Fibroblast of skin of scalp (primary cell): ENCODE measurements around the gene PIK3CD.
A peak's percentile ranks its signal among the peaks of the same experiment; 100 is the strongest.
"Not testable (repeated sequence)": the region's sequence is repeated elsewhere in the genome, so short reads cannot be mapped to it uniquely, and the experiment has no call there.

Source experiments
- DNase-seq: peaks from one replicate; pipeline ENCODE4 v3.0.0-alpha.2; 2013

PIK3CD gene

DNA sequence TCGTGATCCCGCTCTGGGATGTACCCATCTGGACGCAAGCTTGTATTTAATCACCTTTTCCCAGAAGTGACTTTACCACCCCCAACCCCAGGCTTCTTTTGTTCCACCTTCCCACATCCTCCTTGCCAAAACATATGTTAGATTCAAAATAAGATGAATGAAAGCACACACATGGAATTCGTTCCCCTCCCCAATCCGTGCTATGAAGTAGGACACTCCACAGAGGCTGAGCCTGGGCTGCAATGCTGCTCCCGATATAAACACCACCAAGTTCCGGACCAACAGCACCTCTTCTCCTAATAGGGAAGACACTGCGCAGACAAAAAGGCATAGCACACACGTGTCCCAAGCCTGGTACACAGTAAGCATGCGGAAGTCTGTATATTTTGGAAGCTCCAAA, 86.1 kb downstream of the PIK3CD start:
- DNase-seq: peak; percentile 8

DNA sequence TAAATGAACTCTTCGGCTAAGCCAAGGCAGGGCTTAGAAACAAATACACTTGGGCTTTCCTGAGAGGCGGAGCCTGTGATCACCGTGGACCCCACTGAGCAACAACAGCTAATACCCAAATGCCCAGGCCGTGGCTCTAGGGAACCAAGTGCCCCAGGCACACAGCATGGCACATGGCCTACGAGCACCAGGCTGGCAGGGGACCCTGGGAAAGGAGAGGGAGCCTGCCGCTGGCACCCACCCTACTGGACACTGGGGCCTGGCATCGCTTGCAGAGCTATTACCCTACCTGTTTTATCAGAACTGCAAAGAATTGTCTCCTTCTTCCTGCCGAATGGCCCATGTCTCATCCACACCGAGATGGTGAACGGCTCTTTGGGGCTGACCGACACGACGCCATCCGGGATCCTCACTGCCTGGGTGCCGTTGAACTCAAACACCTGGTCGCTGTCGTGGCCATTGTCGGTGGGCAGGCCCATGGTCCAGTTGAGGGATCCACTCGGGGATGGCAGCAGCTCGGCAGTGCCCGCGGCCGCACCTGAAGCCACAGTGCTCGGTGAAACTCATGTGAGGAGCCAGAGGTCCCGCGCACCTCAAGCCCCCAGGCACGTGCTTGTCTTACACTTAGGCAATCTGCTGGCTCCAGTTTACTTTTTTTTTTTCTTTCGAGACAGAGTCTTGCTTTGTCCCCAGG, 92.7 kb downstream of the PIK3CD start:
- no peak for DNase-seq

DNA sequence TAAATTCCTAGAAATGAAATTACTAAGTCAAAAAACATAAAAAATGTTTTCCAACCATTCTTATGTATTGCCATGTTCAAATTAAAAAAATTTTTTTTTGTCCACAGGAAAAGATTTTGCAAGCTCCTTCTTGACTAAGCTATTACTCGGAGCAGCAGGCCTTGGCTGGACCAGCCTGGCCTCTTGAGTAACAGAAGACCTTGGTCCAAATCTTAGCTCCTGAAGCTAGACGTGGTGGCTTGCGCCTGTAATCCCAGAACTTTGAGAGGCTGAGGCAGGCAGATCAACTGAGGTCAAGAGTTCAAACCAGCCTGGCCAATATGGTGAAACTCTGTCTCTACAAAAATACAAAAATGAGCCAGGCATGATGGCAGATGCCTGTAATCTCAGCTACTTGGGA, 94.7 kb downstream of the PIK3CD start:
- no peak for DNase-seq

DNA sequence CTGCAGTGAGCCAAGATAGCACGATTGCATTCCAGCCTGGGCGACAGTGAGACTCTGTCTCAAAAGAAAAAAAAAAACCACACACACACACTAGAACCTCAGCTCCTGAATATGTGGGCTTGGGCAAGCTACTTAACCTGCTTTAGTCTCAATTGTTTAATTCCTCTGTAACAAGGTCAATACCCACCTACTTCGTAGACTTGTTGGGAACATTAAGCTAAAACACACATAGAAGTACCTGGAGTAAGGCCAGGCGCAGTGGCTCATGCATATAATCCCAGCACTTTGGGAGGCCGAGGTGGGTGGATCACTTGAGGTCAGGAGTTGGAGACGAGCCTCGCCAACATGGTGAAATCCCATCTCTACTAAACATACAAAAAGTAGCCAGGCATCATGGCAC, 95.1 kb downstream of the PIK3CD start:
- DNase-seq: no peak

DNA sequence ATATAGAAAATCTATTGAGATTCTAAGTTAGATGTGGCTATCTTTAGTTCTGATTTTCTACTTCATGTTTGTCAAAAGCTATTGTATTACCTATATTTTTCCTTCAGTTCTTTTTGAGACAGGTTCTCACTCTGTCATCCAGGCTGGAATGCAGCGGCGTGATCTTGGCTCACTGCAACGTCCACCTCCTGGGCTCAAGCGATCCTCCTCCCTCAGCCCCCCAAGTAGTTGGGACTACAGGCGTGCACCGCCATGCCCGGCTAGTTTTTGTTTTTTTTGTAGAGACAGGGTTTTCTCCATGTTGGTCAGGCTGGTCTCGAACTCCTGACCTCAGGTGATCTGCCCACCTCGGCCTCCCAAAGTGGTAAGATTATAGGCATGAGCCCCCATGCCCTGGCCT, 96.9 kb downstream of the PIK3CD start:
- not testable (repeated sequence) for DNase-seq

DNA sequence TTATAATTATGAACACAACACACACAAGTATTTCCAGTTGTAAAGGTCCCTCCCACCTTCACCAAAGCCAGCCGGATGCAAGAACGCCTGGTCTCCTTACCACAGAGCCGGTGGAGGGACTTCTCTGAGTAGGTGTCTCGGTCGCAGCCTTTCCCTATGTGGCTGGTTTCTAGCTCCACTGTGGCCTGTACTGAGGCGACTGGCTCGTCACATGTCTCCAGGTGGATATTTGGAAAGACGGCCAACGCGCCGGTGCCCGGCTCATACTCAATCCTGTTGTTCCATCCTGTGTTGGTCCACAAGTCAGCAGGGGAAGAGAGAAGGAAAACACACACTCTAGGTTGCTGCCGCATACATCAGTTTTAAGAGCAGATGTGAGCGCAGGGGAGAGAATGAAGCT, 97.8 kb downstream of the PIK3CD start:
- no peak for DNase-seq

DNA sequence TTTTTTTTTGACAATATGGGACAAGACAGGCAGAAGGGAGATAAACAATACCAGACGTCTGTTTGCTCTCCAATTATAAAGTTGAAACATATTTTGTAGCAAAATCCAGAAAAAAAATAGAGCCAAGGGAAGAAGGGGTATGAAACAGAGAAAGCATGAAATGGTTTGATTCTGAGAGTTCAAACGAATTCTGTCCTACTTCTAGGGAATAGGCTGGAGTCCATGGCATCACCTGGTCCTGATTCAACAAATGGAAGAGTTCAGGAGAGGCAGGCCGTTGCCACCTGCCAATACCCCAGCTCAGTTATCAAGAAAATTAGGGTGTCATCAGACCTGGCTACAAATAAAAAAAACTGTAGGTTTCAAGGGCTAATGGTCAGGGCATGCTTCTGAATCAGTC, 100.4 kb downstream of the PIK3CD start:
- DNase-seq: no peak

DNA sequence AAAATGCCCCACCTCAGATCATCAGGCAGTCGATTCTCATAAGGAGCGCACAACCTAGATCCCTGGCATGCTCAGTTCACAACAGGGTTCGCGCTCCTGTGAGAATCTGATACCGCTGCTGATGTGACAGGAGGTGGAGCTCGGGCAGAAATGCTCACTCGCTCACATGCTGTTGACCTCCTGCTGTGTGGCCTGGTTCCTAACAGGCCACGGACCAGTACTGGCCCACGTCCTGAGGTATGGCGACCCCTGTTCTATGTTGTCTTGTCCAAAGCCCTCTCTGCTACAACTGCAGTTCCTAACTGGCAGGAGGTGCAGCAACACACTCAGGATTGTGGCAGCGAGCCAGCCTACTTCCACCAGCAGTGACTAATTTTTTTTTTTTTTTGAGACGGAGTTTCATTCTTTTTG, 101.6 kb downstream of the PIK3CD start:
- peak; percentile 82 for DNase-seq

DNA sequence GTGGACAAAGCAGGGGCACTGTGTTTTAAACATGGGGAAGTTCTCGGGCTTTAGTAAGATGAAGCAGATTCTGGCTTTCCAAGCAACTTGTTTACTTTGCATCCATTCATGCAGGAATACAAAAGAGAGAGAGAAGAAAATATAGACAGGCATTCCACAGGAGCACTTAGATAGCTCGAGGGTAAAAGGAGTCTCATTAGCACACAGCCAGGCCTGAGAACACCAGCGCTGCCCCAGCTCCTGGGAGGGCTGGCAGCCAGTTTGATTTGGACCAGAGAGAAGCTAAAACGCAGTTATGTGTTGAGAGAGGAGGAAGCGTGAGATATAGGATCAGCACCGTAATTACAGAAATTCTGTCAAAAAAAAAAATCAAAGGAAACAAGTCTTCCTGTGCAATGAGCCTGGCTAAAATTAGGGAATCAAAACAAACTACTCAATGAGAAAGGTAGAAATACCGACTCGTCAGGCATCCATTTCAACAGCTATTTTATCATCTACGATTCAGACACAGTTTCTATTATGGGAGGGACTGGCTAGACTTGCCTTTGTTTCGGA, 104.0 kb downstream of the PIK3CD start:
- DNase-seq: no peak

DNA sequence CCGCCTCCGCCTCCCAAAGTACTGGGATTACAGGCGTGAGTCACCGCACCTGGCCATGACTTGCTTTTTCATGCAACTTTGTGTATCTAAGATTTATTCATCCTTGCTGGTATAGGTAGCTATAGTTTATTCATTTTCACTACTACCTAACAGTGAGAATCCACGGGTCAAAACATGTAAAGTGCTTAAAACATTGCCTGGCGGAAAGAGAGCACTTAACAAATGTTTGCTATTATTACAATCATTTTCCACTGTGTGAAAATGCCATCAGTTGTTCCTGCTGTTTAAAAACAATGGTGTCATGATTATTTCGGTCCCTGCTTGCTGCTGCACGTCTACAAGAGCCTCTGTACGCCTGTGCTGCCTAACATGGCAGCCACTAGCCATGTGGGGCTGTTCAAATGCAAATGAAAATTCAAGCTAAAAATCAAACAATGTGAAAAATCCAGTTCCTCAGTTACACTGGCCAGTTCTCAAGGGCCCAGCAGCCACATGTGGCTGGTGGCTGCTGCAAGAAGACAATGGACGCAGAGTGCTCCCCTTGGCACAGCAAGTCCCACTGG, 107.1 kb downstream of the PIK3CD start:
- no peak for DNase-seq

DNA sequence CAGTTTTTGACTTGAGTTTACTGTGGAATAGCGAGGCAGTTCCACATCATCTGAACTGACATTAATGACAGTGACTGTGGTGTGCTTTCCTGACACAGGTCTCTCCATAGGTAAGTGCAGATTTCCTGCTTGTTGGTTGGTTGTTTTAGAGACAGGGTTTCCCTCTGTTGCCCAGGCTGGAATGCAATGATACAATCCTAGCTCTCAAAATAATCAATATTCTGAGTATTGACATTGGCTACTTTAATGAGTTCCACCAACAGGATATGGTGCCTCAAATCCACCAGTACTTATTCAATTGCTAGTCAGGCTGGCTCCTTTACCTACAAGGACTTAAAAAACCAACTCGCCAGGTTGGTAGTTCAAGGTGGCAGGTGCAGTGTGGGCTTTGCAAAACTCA, 108.4 kb downstream of the PIK3CD start:
- no peak for DNase-seq

DNA sequence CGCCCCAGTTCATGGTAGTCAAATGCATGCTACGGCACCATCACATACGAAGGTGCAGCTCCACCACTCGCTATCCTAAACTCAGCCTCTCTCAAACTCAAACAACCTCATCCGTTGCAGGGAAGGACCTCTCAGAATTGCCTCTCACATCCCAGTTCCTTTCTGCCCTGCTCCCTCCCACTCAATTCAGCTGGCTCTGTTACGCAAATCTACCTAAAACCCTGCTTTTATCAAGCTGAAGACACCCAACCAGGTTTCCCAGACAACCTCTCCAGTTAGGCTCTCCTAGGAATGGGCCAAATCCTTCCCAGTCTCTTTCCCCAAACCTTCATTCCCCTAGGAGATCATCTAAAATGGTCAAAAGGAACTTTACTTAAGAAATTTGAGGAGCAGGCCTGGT, 109.3 kb downstream of the PIK3CD start:
- DNase-seq: no peak

DNA sequence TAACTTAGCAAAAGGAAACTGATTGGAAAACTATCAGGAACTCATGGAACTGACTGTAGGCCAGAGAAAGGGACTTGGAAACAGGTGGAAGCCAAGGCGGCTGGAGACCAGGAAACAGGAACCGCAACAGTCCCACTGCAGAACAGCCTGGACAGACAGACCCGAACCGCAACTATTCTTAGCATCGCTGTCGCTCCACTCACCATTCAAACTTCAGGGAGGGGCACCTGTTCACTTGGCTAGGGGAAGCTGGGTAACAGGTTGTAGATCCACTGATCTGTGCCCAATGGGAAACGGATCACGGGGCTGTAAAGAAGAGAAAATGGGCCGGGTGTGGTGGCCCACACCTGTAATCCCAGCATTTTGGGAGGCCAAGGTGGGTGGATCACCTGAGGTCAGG, 110.3 kb downstream of the PIK3CD start:
- no peak for DNase-seq

DNA sequence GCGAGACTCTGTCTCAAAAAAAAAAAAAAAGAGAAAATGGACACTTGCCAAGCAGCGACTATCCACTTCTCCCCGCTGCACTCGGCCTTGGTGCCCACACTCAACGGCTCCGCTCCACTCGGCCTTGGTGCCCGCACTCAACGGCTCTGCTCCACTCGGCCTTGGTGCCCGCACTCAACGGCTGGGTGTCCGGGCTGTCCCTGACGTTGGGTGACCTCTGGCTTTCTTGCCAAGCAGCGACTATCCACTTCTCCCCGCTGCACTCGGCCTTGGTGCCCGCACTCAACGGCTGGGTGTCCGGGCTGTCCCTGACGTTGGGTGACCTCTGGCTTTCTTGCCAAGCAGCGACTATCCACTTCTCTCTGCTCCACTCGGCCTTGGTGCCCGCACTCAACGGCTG, 110.9 kb downstream of the PIK3CD start:
- not testable (repeated sequence) for DNase-seq

DNA sequence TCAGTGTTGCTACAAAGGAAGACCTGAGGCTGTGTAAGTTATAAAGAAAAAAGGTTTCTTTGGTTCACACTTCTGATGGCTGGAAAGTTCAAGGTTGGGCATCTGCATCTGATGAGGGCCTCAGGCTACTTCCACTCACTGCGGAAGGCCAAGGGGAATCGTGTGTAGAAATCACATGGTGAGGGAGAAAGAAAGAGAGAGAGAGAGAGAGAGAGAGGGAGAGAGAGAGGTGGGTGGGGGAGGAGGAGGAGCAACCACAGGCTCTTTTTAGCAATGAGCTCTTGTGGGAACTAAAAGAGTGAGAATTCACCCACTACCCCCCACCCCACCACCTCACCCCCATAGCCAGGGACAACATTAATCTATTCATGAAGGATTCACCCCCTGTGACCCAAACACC, 112.4 kb downstream of the PIK3CD start:
- DNase-seq: no peak

DNA sequence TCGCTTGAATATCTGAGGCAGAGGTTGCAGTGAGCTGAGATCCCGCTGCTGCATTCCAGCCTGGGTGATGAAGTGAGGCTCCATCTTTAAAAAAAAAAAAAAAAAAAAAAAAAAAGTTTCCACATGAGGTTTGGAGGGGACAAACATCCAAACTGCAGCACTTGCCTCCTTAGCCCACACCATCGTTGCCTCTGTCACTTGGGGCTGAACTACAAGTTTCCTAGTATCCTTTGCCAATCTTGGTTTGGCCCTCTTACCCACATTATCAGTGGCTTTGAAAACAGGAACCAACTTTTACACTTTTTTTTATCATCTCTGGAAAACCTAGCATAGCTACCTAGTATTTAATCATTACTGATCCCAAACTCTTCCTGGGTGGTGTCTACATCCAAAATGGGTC, 113.0 kb downstream of the PIK3CD start:
- no peak for DNase-seq

DNA sequence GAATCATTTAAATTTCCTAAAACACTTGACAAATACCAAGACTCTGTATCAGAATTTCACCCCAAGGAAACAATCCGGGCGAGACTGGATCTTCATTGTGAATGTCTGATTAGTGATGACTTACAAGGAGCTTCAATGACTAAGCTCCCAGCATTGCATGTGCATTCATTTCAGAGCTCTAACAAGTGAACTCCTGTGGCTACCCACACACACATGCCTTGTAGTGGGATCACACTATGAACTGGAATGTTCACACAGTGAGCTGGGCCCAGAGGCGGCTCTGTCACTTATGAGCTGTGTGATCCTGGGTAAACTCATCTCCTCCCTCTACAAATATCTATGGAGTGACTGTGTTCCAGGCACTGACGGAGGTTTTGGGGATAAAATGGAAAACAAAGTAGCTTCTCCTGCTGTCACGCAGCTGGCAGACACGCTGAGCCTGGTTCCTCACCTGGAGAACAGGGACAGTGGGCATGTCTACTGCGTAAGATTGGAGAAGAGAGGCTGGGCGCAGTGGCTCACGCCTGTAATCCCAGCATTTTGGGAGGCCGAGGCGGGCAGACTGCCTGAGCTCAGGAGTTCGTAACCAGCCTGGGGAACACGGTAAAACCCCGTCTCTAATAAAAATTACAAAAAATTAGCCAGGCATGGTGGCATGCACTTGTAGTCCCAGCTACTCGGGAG, 115.4 kb downstream of the PIK3CD start:
- peak; percentile 100 for DNase-seq

DNA sequence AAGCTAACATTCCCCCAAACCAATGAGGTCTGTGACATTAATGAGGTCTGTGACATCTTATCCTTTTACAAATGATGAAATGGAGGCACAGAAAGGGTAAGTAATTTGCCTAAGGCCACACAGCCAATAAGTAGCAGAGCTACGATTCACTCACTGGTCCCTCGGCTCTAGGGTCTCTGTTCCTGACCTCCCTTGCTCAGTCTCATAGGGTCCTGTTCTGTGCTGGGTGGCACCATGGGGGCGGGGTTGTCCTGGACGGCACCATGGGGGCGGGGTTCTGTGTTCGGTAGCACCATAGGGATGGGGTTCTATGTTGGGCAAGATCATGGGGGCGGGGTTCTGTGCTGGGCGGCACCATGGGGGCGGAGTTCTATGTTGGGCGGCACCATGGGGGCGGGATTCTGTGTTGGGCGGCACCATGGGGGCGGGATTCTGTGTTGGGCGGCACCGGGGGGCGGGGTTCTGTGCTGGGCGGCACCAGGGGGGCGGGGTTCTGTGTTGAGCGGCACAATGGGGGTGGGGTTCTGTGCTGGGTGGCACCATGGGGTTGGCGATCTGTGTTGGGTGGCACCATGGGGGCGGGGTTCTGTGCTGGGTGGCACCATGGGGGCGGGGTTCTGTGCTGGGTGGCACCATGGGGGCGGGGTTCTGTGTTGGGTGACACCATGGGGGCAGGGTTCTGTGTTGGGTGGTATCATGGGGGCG, 116.6 kb downstream of the PIK3CD start:
- no peak for DNase-seq

DNA sequence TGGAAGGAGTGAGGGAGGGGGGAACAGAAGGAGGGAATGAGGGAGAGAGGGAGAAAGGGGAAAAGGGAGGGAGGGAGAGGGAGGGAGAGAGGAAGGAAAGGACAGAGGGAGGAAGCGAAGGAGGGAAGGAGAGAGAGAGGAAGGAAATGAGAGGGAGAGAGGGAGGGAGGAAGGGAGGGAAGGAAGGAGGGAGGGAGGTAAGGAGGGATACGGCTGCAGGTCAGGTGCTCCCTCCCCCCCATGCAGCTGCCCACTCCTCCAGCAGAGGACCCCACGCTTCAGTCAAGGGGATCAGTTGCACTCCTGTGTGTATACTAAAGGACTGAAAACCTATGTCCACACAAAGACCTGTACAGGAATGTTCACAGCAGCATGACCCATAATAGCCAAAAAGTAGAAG, 117.5 kb downstream of the PIK3CD start:
- DNase-seq: no peak

DNA sequence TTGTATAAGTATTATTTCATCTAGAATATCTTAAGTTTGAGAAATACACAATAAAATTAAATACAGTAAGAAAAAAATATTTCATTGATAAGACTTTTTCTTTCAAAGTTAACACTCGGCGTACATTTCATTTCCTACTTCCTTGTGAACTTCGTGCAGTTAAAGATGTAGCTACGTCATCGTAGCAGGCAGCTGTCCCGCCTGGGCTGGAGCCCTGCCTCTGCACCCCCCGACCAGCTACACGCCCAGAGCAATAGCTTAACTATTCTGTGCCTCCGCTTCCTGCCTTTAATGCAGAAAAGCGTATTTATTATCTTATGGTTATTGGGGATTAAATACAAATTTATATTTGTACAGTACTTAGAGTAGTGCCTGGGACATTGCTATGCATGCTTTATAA, 118.8 kb downstream of the PIK3CD start:
- DNase-seq: no peak

DNA sequence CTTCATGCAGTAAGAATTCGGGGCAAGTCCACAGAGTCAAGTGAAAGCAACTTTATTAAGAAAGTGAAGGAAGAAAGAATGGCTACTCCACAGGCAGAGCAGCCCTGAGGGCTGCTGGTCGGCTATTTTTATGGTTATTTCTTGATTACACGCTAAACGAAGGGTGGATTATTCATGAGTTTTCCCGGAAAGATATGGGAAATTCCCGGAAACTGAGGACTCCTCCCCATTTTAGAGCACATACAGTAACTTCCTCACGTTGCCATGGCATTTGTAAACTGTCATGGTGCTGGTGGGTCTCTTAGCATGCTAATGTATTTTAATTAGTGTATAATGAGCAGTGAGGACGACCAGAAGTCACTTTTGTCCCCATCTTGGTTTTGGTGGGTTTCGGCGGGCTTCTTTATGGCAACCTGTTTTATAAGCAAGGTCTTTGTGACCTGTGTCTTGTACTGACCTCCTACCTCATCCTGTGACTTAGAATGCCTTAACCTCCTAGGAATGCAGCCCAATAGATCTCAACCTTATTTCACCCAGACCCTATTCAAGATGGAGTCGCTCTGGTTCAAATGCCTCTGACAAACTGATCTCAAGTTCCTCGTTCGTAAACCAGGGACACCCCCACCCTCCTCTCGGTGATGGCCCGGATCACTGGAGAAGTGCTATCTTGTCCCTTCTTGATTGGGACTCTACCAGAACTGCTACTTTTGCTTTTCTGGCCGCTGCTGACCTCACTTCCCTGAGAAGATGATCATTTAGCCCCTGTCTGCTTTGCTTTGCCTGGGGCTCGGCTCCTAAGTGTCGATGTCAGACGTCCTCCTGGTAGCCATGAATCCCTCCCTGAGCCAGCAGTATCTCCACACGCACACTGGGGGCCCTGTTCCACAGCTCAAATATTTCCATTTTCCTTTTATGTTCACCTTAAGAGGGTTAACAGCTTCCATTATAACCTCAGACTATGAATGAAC, 123.5 kb downstream of the PIK3CD start:
- DNase-seq: no peak

DNA sequence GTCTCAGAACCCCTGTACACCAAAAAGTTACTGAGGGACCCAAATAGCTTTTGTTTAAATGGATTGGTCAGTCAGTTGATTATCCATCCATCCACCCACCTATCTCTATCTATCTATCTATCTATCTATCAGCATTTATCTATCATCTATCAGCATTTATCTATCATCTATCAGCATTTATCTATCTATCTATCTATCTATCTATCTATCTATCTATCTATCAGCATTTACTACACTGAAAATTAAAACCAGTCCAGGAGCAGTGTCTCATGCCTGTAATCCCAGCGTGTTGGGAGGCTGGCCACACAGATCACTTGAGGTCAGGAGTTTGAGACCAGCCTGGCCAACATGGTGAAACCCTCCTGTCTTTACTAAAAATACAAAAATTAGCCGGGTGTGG, 125.2 kb downstream of the PIK3CD start:
- DNase-seq: no peak
